ENCODE results near the gene AFF3. TPM values are rescaled to one million over a fixed set of nuclear protein-coding genes. Genes with fewer than 3 reads are reported as not detected.

The AFF3 gene
- total RNA-seq, 4 donors from 2014 or later = 2.1 to 7.3 (median 3.5) TPM

DNA sequence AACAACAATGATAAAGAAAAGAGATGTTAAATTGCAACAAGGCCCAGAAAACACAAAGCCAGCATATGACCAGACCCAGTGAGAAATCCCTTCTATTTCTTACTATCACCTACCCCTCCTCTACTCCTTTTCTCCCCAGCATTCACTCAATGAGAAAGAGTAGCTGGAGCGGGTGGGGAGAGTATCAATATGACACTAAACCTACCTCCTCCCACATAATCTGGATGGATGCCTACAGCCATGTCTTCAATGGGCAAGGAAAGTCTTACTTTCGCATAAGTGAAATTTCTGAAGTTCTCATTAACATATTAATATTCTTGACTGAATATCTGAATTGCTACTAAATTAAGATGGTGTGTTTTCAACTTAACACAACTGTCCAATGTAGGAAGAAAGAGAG is 78.2 kb downstream of the AFF3 start:
- intact Hi-C loops (cut with DNase I; ENCODE audit: low total_unique reads) = no loop called here
- DNase-seq (ENCODE audit: low spot score in 2 of 2) = no peak
- TF ChIP-seq POLR2A (IDR thresholded peaks at IDR 0.05) = no peak
- TF ChIP-seq, protein P1, sequence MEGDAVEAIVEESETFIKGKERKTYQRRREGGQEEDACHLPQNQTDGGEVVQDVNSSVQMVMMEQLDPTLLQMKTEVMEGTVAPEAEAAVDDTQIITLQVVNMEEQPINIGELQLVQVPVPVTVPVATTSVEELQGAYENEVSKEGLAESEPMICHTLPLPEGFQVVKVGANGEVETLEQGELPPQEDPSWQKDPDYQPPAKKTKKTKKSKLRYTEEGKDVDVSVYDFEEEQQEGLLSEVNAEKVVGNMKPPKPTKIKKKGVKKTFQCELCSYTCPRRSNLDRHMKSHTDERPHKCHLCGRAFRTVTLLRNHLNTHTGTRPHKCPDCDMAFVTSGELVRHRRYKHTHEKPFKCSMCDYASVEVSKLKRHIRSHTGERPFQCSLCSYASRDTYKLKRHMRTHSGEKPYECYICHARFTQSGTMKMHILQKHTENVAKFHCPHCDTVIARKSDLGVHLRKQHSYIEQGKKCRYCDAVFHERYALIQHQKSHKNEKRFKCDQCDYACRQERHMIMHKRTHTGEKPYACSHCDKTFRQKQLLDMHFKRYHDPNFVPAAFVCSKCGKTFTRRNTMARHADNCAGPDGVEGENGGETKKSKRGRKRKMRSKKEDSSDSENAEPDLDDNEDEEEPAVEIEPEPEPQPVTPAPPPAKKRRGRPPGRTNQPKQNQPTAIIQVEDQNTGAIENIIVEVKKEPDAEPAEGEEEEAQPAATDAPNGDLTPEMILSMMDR (IDR thresholded peaks at IDR 0.05) = no peak
- no peak overlapping the region for H3K4me3 ChIP-seq (ENCODE audit: low read depth, poor library complexity, severe bottlenecking)
- WGBS, 2 donors = 85 to 90% methylated on average over 2 of the region's 2 CpGs

DNA sequence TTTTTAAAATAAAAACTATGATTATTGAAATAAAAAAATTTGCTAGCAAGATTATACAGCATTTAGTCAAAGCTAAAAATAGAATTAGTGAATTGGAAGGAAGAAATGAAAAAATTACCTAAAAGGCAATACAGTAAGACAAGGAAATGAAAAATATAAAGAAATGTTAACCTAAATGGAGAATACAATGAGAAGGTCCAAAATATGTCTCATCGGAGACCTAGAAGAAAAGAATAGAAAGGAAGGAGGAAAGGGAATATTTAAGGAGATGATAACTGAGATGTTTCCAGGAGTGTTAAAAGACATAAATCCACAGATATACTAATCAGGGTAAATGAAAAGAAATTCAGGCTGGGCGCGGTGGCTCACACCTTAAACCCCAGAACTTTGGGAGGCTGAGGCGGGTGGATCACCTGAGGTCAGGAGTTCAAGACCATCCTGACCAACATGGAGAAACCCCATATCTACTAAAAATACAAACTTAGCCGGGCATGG is 78.9 kb downstream of the AFF3 start:
- no peak overlapping the region for H3K4me3 ChIP-seq (ENCODE audit: low read depth, poor library complexity, severe bottlenecking)
- no peak for DNase-seq (ENCODE audit: low spot score in 2 of 2)
- intact Hi-C loops (cut with DNase I; ENCODE audit: low total_unique reads) = no loop called here
- WGBS, 2 donors = 88 to 94% methylated on average over 5 of the region's 5 CpGs
- TF ChIP-seq, protein P1 (IDR thresholded peaks at IDR 0.05) = no peak
- TF ChIP-seq POLR2A (IDR thresholded peaks at IDR 0.05) = no peak

DNA sequence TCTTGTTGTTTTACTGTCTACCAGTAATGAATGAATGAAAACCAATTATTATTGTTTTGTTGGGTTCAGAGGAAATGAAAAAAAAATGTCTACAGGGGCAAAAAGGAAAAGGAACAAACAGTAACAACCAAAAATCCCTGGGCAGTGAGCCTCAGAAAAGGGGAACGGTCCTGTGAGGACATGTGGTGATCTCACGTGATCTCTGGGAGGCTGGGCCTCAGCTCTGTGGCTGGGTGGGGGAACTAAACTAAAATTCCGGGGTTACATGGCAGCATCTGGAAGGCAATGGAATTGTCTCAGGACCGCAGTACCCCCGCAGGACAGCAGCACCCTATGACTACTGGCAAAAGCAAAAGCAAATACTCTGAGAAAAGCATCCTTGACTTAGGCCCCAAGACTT is 80.1 kb downstream of the AFF3 start:
- TF ChIP-seq, protein P1 (IDR thresholded peaks at IDR 0.05) = no peak
- TF ChIP-seq POLR2A (IDR thresholded peaks at IDR 0.05) = no peak

DNA sequence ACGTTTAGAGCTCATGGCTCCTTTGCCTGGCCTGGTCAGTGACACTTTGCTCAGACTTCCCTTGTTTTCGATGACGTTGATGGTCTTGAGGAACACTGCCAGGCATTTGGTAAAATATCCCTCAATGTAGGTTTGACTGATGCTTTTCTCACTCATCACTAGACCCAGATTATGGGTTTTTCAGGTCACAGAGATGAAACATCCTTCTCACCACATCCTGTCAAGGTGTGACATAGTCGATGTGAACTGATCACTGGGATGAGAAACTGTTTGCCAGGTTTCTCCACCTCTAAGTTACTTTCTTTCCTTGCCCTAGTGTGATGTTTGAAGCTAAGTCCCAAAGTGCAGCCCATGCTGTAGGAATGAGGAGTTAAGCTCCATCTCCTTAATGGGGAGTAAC is 81.5 kb downstream of the AFF3 start:
- no peak overlapping the region for H3K4me3 ChIP-seq (ENCODE audit: low read depth, poor library complexity, severe bottlenecking)
- DNase-seq (ENCODE audit: low spot score in 2 of 2) = no peak
- intact Hi-C loops (cut with DNase I; ENCODE audit: low total_unique reads) = no loop called here
- TF ChIP-seq, protein P1 (IDR thresholded peaks at IDR 0.05) = no peak
- TF ChIP-seq POLR2A (IDR thresholded peaks at IDR 0.05) = no peak
- WGBS, 2 donors = 83 to 88% methylated on average over 4 of the region's 4 CpGs

More for the DNA sequence above, 80.1 kb downstream of the AFF3 start:
- no peak overlapping the region for H3K4me3 ChIP-seq (ENCODE audit: low read depth, poor library complexity, severe bottlenecking)
- no peak for DNase-seq (ENCODE audit: low spot score in 2 of 2)
- WGBS, 2 donors = 86 to 92% methylated on average over 5 of the region's 5 CpGs
- intact Hi-C loops (cut with DNase I; ENCODE audit: low total_unique reads) = no loop called here

- intact Hi-C loops (cut with DNase I; ENCODE audit: low total_unique reads) = no loop called here
- TF ChIP-seq, protein P1 (IDR thresholded peaks at IDR 0.05) = no peak
- no peak for TF ChIP-seq POLR2A (IDR thresholded peaks at IDR 0.05)
Observed at GRCh38 chr2:100059638-100060037, 82.8 kb downstream of the AFF3 start.

GRCh38 chr2:100057901-100058261 is 84.5 kb downstream of the AFF3 start:
- intact Hi-C loops (cut with DNase I; ENCODE audit: low total_unique reads) = no loop called here
- no peak for TF ChIP-seq POLR2A (IDR thresholded peaks at IDR 0.05)
- TF ChIP-seq, protein P1 (IDR thresholded peaks at IDR 0.05) = no peak
- no peak overlapping the region for H3K4me3 ChIP-seq (ENCODE audit: low read depth, poor library complexity, severe bottlenecking)
- DNase-seq (ENCODE audit: low spot score in 2 of 2) = no peak

More at GRCh38 chr2:100059638-100060037, 82.8 kb downstream of the AFF3 start:
- 60 to 66% methylated on average over 4 of the region's 4 CpGs for WGBS, 2 donors
- no peak overlapping the region for H3K4me3 ChIP-seq (ENCODE audit: low read depth, poor library complexity, severe bottlenecking)
- DNase-seq (ENCODE audit: low spot score in 2 of 2) = no peak

Measured in lower leg skin (tissue), 4 donors.